Neutrophil (primary cell): ENCODE measurements around the gene ZMYND8.

Source experiments
- H3K27ac ChIP-seq: fragments of 200-600 bp; sonication (generic); 2 replicates; pipeline ENCODE4 v1.5.1; 2016; ENCODE audit warnings: mild to moderate bottlenecking, moderate library complexity
- H3K27me3 ChIP-seq: fragments of 200-600 bp; sonication (generic); 2 replicates; pipeline ENCODE4 v1.6.0; 2016; ENCODE audit warnings: mild to moderate bottlenecking
- H3K36me3 ChIP-seq: fragments of 200-600 bp; sonication (generic); 2 replicates; pipeline ENCODE4 v1.5.1; 2017
- H3K4me1 ChIP-seq, 2 experiments: fragments of 200-600 bp in 1 of 2; sonication (generic) in 1 of 2; 1 replicate in 1 of 2; 2 replicates in 1 of 2; pipeline versions ENCODE4 v1.5.1 to v1.6.1; 2013 to 2016; ENCODE audit warnings: low read depth in 1 of 2, low read length in 1 of 2, mild to moderate bottlenecking in 1 of 2, moderate library complexity in 1 of 2; ENCODE audit not compliant: control insufficient read depth in 1 of 2, insufficient read depth in 1 of 2
- H3K4me3 ChIP-seq, 2 experiments: fragments of 200-600 bp in 1 of 2; sonication (generic) in 1 of 2; 1 replicate in 1 of 2; 2 replicates in 1 of 2; pipeline ENCODE4 v1.5.1; 2013 to 2016; ENCODE audit warnings: low read depth in 1 of 2, low read length in 1 of 2, mild to moderate bottlenecking in 1 of 2, moderate library complexity in 1 of 2
- H3K9me3 ChIP-seq: fragments of 200-600 bp; sonication (generic); 2 replicates; pipeline ENCODE4 v1.5.1; 2016
- TF ChIP-seq, protein P1 (sequence below): fragments of 200-600 bp; sonication (generic); IDR thresholded peaks from 2 replicates; pipeline ENCODE4 v1.5.1; 2016; ENCODE audit warnings: antibody characterized with exemption

Gene ZMYND8

DNA sequence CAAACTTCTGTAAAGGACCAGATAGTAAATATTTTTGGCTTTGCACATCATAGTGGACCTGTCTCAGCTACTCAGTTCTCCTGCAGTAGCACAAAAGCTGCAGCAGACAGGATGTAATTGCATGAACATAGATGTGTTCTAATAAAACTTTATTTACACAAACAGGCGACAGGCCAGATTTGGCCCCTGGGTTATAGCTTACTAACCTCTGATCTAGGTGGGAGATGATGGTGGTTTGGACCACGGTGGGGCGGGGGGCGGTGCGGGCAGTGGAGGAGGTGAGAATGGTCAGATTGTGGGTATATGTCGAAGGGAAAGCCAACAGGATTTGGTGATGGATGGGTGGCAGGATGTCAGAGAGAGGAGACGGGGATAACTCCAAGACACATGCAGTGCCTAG lies 196.3 kb downstream of the ZMYND8 start:
- H3K4me3 ChIP-seq, result no peak overlapping the region
- TF ChIP-seq, protein P1, sequence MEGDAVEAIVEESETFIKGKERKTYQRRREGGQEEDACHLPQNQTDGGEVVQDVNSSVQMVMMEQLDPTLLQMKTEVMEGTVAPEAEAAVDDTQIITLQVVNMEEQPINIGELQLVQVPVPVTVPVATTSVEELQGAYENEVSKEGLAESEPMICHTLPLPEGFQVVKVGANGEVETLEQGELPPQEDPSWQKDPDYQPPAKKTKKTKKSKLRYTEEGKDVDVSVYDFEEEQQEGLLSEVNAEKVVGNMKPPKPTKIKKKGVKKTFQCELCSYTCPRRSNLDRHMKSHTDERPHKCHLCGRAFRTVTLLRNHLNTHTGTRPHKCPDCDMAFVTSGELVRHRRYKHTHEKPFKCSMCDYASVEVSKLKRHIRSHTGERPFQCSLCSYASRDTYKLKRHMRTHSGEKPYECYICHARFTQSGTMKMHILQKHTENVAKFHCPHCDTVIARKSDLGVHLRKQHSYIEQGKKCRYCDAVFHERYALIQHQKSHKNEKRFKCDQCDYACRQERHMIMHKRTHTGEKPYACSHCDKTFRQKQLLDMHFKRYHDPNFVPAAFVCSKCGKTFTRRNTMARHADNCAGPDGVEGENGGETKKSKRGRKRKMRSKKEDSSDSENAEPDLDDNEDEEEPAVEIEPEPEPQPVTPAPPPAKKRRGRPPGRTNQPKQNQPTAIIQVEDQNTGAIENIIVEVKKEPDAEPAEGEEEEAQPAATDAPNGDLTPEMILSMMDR, result no peak
- H3K27ac ChIP-seq, result no peak overlapping the region
- no peaks in the 10 kb centered on the region for H3K36me3 ChIP-seq
- peaks cover 11% of the 10 kb centered on the region for H3K27me3 ChIP-seq
- H3K9me3 ChIP-seq, result no peaks in the 10 kb centered on the region
- H3K4me1 ChIP-seq, result no peaks in the 10 kb centered on the region
